Measurements from ENCODE around the gene DRC7.

DNA sequence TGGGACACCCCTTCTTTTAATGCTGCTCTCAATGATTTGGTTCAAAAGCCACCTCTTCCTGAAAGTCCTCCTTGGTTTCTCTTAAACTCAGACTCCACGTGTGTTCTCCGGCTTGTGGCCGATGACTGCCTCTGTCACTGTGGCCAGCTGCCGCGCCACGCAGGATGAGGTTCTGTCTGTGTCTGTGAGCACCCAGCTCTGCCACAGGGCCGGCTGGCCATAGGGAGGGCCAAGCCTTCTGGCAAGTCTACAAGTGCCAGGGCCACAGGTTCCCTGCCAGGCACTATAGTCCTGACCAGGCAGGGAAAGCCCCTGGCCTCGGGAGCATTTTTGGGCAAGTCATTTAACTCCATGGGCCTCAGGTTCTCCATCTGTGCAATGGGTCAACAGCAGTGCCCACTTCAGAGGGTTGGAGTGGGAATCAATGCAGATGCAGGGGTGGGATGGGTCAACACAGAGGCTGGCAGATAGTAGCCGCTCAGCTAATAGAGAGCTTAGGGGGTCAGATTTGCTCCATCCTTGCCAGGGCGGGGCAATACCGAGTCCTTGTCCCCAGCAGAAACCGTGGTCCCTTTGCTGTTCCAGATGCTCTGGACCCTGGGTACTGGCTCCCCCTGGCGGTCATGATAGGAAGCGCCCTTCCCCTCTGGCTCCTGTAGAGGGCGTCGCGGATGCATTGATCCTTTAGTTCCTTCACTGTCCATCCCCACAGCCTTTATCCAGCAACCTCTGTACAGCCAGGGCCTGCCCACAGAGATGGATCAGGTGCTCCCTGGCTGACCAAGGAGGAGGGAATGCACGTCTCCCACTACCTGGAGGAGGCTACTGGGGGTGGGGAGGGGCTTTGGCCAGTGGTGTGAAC, 45.8 kb upstream of the DRC7 start:
- TF ChIP-seq, protein P1, sequence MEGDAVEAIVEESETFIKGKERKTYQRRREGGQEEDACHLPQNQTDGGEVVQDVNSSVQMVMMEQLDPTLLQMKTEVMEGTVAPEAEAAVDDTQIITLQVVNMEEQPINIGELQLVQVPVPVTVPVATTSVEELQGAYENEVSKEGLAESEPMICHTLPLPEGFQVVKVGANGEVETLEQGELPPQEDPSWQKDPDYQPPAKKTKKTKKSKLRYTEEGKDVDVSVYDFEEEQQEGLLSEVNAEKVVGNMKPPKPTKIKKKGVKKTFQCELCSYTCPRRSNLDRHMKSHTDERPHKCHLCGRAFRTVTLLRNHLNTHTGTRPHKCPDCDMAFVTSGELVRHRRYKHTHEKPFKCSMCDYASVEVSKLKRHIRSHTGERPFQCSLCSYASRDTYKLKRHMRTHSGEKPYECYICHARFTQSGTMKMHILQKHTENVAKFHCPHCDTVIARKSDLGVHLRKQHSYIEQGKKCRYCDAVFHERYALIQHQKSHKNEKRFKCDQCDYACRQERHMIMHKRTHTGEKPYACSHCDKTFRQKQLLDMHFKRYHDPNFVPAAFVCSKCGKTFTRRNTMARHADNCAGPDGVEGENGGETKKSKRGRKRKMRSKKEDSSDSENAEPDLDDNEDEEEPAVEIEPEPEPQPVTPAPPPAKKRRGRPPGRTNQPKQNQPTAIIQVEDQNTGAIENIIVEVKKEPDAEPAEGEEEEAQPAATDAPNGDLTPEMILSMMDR (conservative IDR thresholded peaks at IDR 0.05): peak; percentile 99
- TF ChIP-seq ZFX (IDR thresholded peaks at IDR 0.05): no peak

Data from C4-2B (cell line).